HG02623 (cell line): ENCODE measurements around the gene TRIM7.
"Not testable (repeated sequence)": the region's sequence is repeated elsewhere in the genome, so short reads cannot be mapped to it uniquely, and the experiment has no call there.

ENCODE experiments used
- ATAC-seq: cut with Tn5 transposase; IDR thresholded peaks from one replicate; pipeline ENCODE4 v1.9.1; 2021; ENCODE audit warnings: moderate library complexity; ENCODE audit not compliant: unreplicated experiment

TRIM7 gene

DNA sequence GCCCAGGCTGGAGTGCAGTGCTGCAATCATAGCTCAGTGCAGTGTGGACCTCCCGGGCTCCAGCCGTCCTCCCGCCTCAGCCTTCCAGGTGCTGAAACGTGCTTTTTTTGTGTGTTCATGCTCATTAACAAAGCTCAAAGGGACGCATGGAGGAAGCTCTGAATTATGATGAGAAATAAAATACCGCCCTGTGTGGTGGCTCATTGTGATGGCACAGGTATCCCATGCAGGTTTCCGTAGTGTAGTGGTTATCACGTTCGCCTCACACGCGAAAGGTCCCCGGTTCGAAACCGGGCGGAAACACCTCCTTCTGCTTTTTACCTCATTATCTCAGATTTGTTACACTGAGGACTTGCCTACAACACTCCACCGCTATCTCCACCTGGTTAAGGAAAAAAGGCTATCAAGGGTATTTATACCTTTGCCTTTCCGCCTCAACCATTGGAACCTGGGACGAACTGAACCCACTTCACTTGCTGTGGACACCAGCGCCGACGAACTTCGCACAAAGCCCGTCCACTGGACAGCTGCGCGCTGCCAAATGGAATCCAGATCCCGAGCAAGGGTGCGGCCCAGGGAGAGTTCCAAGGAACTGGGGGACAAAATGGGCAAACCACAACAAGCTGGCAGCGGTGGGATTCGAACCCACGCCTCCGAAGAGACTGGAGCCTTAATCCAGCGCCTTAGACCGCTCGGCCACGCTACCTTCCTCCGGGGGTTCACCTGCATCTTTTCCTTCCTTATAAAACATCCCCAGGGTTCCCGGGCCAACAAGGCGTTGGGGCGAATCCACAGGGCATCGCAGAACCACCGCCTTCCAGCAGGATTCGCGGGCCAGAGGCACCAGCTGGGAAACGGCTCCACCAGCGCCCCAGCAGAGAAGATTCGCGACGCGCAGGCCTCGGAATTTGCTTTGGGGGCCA, 31.3 kb downstream of the TRIM7 start:
- ATAC-seq, result peak; percentile 48

DNA sequence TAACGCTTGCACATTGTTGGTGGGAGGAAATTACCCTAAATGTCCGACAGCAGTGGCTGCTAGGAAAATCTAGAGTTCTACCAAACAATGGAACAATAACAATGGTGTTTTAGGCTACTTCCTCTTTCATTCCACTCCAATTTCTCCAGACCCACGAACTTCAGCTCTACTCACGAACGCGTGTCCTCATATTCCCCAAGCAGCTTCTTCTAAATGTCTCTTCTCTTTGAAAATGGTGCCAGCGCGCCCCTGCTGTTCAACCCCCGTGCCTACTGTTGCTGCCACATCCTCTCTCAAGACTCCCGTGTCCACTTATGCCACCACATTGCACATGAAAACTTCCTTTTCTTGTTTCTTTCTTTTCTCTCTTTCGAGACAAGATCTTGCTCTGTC, 32.0 kb downstream of the TRIM7 start:
- peak; percentile 12 for ATAC-seq

DNA sequence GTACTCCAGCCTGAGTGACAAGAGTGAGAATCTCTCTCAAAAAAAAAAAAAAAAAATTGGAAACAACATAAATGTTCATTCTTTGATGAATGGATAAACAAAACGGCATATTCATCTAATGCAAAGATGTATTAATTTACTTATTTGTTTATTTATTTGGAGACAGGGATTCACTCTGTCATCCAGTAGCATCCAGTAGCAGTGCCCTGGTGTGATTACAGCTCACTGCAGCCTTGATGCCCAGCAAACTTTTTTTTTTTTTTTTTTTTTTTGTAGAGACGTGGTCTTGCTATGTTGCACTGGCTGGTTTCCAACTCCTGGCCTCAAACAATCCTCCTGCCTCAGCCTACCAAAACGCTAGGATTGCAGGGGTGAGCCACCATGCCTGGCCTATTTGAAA, 33.2 kb downstream of the TRIM7 start:
- ATAC-seq, result no peak

DNA sequence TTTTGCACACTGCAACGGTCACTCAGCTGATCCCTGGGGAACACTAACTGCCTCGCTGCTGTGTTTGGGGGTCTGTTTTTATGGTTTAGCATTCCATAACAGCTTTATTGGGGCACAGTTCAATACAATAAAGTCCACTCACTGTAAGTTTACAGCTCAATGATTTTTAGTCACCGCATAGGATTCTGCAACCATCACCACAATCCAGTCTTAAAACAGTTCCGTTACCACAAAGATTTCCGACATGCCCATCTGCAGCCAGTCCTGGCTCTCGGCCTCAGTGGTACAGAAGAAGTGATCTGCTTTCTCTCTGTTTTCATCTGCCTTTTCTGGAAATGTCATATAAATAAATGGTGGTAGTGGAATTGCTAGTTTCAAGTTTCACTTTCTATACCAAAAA, 34.0 kb downstream of the TRIM7 start:
- no peak for ATAC-seq

DNA sequence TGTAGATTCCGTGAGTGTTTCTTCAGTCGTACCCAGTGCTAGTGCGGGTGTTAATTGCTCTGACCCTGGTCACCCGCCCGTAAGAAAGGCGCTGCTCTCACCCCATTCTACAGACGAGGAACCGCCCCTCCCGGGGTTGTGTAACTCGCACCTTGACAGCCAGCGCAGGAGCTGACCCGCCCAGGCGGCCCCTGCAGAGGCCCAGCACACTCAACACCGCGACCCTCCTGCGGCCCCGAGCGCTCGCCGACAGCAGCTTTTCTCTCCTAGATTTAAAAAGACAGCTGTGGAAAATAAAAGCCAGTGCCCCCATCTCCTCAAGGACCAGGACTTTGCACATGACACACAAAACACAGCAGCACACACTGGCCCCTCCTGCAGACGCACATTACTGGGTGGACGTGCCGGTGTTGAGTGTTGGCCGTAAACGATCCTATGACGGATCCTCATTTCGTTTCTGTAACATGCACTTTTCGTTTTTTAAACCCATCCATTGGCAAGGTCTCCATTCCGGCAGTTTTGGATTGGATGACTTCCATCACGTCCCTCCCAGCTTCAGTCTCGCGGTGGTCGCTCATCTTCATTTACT, 34.7 kb downstream of the TRIM7 start:
- ATAC-seq, result no peak

DNA sequence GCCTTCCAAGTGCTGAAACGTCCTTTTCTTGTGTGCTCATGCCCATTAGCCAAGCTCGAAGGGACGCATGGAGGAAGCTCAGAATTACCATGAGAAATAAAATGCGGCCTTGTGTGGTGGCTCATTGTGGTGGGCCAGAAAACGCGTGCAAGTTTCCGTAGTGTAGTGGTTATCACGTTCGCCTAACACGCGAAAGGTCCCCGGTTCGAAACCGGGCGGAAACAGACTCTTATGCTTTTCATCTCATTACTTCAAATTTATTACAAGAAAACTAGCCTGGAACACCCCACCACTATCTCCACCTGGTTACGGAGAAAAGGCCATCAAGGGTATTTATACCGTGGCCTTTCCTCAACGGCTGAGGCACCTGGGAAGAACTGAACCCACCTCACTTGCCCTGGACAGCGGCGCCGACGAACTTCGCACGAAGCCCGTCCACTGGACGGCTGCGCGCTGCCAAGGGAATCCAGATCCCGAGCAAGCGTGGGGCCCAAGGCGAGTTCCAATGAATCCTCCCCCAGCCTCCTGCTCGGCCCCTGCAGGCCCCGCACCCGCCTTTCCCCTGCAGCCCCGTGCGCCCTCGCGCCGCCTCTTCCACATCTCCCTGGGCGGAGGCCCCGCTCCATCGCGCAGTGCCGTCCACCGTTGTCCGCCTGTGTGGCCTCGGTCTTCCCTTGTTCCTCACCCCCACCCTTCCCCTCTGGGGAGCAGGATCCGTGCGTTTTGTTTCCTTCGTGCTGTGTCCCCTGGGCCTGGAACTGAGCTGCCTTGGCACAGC, 35.3 kb downstream of the TRIM7 start:
- ATAC-seq, result not testable (repeated sequence)

DNA sequence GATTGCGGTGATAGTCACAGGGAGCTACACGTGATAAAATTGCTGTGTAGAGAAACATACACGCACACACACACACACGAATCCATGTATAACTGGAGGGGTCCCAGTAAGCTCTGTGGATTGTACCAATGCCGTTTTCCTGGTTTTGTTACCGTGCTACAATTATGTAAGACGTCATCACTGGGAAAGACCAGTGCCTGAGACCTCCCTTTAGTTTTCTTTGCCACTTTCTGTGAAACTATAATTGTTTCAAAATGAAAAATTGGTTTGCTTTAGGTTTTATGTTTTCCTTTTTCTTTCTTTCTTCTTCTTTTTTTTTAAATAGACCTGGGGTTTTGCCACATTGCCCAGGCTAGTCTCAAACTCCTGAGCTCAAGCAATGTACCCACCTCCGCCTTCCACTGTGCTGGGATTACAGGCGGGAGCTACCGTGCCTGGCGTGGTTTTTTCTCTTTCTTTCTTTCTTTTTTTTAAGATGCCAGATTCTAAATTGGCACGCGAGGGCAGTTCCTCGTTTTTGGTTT, 36.3 kb downstream of the TRIM7 start:
- no peak for ATAC-seq

DNA sequence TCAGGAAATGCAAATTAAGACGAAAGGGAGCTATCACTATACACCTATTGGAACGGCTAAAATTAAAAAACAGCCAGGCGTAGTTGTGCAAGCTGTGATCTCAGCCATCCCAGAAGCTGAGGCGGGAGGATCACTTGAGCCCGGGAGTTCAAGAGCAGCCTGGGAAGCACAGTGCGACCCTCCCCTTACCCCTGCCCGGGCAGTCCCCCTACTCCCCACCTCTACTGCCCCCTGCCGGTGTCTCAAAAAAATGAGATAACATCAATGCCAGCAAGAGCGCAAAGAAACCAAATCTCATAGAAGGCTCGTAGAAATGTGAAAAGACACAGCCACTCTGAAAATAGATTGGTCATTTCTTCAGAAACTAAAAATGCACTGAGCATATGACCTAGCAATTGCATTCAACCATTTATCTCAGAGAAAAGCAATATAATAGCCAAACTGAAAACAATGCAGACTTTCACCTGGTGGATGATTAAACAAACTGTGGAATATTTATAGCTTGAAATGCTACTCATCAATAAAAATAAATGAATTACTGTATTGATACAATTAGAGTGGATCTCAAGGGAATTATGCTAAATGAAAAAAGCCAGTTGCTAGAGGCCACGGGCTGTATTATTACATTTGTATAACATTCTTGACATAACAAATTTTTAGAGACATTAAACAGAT, 37.0 kb downstream of the TRIM7 start:
- ATAC-seq, result no peak

DNA sequence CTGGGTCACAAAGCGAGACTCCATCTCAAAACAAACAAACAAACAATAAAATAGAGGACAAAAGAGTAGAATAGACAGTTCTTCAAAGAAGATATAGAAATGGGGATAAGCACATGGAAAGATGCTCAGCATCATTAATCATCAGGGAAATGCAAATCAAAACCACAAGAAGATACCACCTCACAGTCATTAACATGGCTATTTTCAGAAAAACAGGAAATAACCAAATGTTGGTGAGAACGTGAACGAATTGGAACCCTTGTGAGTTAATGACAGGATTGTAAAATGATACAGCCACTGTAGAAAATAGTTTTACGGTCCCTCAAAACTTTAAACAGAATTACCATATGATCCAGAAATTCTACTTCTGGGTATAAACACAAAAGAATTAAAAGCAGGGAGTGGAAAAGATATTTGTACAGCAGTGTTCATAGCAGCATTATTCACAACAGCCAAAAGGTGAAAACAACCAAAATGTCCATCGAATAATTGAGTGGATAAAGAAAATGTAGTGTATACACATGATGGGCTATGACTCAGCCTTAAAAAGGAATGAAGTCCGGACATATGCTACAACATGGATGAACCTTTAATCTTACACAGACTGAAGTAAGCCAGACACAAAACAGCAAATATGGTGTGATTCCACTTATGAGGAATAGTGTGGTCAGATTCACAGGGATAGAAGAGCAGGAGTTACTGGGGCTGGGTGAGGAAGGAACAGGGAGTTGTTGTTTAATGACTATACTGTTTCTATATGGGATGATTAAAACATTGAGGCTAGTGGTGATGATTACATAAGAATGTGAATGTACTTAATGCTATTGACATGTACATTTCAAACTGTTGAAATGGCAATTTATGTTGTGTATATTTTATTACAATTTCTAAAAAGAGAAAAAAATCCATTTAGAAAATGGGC, 37.9 kb downstream of the TRIM7 start:
- no peak for ATAC-seq

DNA sequence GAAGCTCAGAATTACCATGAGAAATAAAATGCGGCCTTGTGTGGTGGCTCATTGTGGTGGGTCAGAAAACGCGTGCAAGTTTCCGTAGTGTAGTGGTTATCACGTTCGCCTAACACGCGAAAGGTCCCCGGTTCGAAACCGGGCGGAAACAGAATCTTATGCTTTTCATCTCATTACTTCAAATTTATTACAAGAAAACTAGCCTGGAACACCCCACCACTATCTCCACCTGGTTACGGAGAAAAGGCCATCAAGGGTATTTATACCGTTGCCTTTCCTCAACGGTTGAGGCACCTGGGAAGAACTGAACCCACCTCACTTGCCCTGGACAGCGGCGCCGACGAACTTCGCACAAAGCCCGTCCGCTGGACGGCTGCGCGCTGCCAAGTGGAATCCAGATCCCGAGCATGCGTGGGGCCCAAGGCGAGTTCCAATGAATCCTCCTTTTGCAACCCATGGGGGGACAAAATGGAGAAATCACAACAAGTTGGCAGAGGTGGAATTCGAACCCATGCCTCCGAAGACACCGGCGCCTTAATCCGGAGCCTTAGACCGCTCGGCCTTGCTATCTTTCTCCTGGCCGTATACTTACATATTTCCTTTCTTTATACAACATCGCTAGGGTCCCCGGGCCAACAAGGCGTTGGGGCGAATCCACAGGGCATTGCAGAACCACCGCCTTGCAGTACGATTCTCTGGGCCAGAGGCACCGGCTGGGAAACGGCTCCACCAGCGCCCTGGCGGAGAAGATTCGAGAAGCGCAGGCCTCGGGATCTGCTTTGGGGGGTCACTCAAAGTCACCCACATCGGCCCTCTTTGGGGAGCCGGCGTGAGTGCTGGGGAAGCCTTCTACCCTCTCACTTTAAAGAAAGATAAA, 40.7 kb downstream of the TRIM7 start:
- no peak for ATAC-seq

DNA sequence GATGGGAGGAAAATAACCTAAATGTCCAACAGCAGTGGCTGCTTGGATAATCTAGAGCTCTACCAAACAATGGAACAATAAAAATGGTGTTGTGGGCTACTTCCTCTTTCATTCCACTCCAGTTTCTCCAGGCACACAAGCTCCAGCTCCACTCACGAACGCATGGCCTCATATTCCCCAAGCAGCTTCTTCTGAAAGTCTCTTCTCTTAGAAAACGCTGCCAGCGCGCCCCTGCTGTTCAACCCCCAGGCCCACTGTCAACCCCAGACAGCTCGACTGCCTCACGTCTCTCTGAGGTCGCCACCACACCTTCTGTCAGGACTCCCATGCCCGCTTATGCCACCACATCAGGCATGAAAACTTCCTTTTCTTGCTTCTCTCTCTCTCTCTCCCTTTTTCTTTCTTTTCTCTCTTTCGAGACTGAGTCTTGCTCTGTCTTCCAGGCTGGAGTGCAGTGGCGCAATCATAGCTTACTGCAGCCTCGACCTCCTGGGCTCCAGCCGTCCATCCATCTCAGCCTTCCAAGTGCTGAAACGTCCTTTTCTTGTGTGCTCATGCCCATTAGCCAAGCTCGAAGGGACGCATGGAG, 41.4 kb downstream of the TRIM7 start:
- no peak for ATAC-seq

DNA sequence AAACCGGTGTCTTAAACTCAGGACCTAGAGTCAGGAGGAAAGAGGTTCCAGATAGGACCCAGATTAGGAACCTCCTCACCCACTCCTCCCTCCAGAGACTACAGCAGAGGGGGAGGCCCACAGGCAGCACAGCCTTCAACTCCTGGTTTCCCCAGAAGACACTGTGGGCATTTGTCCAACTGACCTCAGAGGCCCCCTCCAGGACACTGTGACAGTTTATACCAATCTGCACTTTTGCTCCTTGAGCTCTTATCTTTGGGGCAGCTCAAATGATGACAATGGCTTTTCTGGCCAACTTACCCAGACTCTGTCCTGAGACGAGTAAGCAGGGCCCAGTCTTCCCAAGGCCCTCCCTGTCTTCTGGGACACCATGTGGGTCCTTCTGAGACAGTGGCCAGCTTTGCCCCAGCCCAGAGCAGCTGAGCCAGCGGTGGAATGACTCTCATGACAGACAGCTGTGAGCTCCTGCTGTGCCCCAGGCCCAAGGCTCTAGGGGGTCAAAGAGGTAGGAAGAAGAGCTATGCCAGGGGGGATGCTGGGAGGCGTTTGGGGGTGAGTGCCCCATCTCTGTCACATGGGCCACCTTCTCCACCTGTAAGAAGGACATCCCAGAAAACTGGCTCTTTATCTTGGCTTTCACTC, 43.3 kb downstream of the TRIM7 start:
- ATAC-seq, result no peak

DNA sequence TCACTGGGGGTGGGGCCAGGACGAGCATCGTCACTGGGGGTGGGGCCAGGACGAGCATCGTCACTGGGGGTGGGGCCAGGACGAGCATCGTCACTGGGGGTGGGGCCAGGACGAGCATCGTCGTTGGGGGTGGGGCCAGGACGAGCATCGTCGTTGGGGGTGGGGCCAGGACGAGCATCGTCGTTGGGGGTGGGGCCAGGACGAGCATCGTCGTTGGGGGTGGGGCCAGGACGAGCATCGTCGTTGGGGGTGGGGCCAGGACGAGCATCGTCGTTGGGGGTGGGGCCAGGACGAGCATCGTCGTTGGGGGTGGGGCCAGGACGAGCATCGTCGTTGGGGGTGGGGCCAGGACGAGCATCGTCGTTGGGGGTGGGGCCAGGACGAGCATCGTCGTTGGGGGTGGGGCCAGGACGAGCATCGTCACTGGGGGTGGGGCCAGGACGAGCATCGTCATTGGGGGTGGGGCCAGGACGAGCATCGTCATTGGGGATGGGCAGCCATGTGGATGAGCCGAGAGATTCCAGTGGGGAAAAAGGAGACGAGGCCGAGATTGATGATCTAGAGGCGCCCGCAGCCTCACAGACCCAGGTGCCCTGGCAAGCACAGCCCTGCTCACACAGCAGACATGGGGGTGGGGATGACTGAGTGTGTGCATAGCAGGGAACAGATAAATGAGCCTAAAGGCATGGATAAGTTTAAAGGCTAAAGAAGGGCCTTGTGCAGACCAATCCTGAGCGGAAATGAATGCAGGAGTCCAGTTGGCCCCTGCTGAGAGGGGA, 44.1 kb downstream of the TRIM7 start:
- not testable (repeated sequence) for ATAC-seq

DNA sequence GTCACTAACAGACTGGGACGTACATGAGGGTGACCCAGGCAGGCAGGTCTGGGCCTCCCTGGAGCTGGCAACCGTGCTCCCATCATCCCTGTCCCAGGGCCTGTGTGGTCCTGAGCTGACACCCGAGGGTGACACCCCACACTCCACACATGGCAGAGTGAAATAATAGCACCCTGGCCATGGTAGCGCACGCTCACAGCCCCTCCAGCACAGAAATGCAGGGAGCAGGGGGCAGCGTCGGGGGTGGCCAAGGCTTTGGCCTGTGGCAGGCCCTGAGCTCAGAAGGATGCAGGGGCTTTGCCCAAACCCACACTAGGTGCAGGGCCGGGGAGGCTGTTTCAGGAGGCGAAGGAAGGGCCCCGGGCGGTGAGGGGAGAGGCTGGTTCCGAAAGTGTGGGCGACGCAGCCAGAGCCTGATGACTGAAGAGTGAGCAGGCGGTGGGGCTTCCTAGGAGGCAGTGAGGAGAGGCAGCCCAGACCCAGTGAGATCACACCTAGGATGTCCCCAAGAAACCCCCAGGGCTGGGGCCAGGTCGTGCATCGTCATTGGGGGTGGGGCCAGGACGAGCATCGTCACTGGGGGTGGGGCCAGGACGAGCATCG, 44.7 kb downstream of the TRIM7 start:
- ATAC-seq, result peak; percentile 51

DNA sequence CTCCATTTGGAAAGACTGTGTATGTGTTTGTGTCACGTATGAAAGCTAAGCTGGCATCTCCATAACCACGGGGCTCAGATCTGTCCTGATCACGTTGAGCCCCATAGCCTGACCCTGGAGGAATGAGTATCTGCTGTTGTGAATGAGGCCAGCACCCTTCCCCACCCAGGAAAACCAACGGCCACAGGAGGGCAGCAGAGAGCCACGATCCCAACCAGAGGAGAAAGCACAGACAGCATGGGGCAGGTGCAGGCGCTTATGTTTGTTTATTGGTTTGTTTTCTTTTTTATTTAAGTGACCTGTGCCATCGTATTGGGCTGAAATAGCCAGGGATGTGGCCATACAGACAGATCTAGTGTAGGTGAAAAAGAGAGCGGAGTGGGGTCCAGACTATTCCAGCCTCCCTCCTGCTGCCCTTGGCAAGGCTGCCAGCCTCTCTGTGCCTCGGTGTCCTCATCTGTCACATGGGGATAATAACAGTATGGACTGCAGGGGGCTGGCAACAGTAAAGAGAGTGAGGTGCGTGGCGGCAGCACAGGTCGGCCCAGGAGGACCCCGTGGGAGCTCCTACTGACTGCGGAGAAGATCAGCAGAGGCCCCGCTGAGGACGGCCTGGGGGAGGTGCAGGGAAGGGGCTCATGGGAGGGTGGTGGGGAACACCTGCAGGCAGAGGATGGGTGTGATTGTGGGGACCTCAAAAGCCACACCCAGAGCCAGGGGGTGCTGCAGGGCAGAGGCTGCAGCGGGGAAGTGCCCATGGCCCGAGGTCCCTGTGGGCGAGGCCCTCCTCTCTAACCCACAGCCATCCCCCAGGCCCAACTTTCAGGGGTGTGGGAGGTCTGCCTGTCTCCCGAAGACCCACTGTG, 45.5 kb downstream of the TRIM7 start:
- peak; percentile 77 for ATAC-seq

DNA sequence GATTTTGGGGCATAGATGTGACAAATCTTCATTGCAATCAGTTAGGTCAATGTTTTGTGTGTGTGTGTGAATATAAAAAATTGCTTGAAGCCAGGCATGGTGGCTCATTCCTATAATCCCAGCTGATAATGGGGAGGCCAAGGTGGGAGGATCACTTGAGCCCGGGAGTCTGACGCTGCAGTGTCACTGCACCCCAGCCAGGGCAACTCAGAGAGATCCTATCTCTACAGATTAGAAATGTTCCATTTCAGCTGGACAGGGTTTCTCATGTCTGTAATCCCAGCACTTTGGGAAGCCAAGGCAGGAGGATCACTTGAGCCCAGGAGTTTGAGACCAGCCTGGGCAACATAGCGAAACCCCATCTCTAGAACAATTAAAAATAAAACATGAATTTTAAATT, 46.1 kb downstream of the TRIM7 start:
- ATAC-seq, result no peak
